Prostate gland (tissue), 2 donors: ENCODE measurements around the gene LRRC32.

Experiments used
- POLR2A ChIP-seq: fragments of 450-650 bp; IDR thresholded peaks from one replicate; pipeline ENCODE4 v1.6.1; 2016; ENCODE audit warnings: antibody characterized with exemption, mild to moderate bottlenecking
- POLR2AphosphoS5 ChIP-seq: sonication (generic); formaldehyde crosslinking; IDR thresholded peaks from one replicate; pipeline ENCODE4 v1.6.1; 2017; ENCODE audit warnings: antibody characterized with exemption
- TF ChIP-seq, protein P1 (sequence below), 4 experiments: fragments of 200-600 bp in 2 of 4; fragments of 450-650 bp in 2 of 4; sonication (generic) in 2 of 4; IDR thresholded peaks; 1 replicate in 3 of 4; 2 replicates in 1 of 4; pipeline ENCODE4 v1.5.1; 2016 to 2019; ENCODE audit warnings: antibody characterized with exemption in 4 of 4, mild to moderate bottlenecking in 2 of 4, moderate library complexity in 2 of 4

DNA sequence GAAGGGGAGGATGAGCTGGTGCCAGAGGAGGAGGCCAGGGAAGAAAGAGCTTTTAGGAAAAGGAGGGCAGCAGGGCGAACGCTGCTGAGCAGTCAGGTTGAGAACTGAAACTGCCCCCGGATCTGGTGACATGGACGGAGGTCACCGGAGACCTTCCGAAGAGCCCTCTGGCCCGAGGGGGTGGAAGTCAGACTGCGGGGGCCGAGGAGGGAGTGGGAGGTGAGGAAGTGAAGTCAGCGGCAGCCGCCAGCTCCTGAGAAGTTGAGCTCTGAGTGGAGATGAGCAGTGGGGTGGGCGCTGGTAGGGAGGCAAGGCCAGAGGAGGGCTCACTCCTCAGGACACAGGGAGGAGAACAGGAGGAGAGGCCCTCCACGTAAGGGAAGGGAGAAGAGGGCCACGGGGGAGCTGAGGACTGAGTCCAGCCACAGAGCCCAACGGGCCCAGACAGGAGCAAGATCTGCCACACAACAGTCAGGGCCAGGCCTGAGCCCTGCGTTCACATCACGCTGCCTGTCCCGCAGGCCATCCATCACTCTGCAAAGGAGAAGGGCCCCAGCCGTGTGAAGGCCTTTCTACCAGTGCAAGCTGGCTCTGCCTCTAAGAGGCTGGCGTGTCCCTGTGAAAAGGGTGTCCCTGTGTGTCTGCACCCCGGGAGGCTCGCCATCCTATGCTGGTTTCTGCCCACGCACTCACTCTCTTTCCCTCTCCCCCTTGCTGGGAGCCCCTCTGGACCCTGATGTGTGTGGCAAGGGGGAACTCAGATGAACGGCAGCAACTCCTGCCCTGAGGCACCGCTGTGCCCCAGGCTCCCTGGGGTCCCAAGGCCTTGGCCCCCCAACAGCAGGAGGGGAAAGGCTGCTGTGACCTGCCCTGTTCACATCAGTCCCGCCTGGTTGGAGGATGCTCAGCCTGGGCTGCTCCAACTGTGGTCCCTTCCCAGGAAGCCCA lies 19.0 kb upstream of the LRRC32 start:
- TF ChIP-seq POLR2A (no peak), POLR2AphosphoS5 (no peak)
- TF ChIP-seq, protein P1, sequence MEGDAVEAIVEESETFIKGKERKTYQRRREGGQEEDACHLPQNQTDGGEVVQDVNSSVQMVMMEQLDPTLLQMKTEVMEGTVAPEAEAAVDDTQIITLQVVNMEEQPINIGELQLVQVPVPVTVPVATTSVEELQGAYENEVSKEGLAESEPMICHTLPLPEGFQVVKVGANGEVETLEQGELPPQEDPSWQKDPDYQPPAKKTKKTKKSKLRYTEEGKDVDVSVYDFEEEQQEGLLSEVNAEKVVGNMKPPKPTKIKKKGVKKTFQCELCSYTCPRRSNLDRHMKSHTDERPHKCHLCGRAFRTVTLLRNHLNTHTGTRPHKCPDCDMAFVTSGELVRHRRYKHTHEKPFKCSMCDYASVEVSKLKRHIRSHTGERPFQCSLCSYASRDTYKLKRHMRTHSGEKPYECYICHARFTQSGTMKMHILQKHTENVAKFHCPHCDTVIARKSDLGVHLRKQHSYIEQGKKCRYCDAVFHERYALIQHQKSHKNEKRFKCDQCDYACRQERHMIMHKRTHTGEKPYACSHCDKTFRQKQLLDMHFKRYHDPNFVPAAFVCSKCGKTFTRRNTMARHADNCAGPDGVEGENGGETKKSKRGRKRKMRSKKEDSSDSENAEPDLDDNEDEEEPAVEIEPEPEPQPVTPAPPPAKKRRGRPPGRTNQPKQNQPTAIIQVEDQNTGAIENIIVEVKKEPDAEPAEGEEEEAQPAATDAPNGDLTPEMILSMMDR (IDR thresholded peaks at IDR 0.05), result no peak
